GM12878 (cell line): ENCODE data around the gene ZNF566.

ENCODE experiments used
- ATF3 ChIP-seq: IDR thresholded peaks from 2 replicates; pipeline ENCODE4 v1.6.1; 2011; ENCODE audit warnings: low read depth, mild to moderate bottlenecking, low read length, moderate library complexity, borderline replicate concordance; ENCODE audit errors: extremely low read depth
- BHLHE40 ChIP-seq, 2 experiments: fragments of 450-650 bp in 1 of 2; IDR thresholded peaks; 2 replicates each; pipeline ENCODE4 v1.6.1; 2011 to 2017; ENCODE audit warnings: low read depth in 2 of 2, borderline replicate concordance in 1 of 2, improper control_type of control experiment in 1 of 2, low read length in 1 of 2, mild to moderate bottlenecking in 1 of 2
- CTCF ChIP-seq, 3 experiments: IDR thresholded peaks in 2 of 3; conservative IDR thresholded peaks in 1 of 3; 2 replicates each; pipeline ENCODE4 v1.5.1; 2011; ENCODE audit warnings: low read depth in 3 of 3, low read length in 3 of 3, mild to moderate bottlenecking in 3 of 3, control low read depth in 2 of 3, moderate library complexity in 2 of 3, inconsistent platforms in 1 of 3, mixed read lengths in 1 of 3; ENCODE audit not compliant: control insufficient read depth in 2 of 3, insufficient read depth in 1 of 3; ENCODE audit errors: extremely low read depth in 1 of 3
- EED ChIP-seq: sonication (generic); IDR thresholded peaks from 2 replicates; pipeline ENCODE4 v1.6.1; 2016; ENCODE audit warnings: antibody characterized with exemption, low read depth
- ELK1 ChIP-seq: IDR thresholded peaks from 2 replicates; pipeline ENCODE4 v1.6.1; 2012; ENCODE audit warnings: low read depth, low read length, improper control_type of control experiment
- EZH2 ChIP-seq: IDR thresholded peaks from 2 replicates; pipeline ENCODE4 v1.6.1; 2012; ENCODE audit warnings: low read depth, mild to moderate bottlenecking, control low read depth, inconsistent platforms, low read length, borderline replicate concordance; ENCODE audit not compliant: control insufficient read depth
- SIN3A ChIP-seq: IDR thresholded peaks from 2 replicates; pipeline ENCODE4 v1.6.1; 2012; ENCODE audit warnings: low read depth, low read length, improper control_type of control experiment
- SMC3 ChIP-seq: IDR thresholded peaks from 2 replicates; pipeline ENCODE4 v1.6.1; 2011; ENCODE audit warnings: low read length, improper control_type of control experiment, borderline replicate concordance
- SP1 ChIP-seq: IDR thresholded peaks from one replicate; pipeline ENCODE4 v1.6.1; 2011; ENCODE audit warnings: low read depth, low read length

GRCh38 chr19:36441339-36441738 is 48.0 kb downstream of the ZNF566 start:
- TF ChIP-seq SP1, result no peak
- no peak for TF ChIP-seq EZH2
- no peak for TF ChIP-seq CTCF (IDR thresholded peaks at IDR 0.05 in 2 of 3, conservative IDR thresholded peaks at IDR 0.05 in 1 of 3; ENCODE audit: control insufficient read depth in 2 of 3, extremely low read depth in 1 of 3, insufficient read depth in 1 of 3, low read depth in 3 of 3, low read length in 3 of 3)
- no peak for TF ChIP-seq ATF3
- TF ChIP-seq SIN3A, result no peak
- TF ChIP-seq ELK1, result no peak
- no peak for TF ChIP-seq BHLHE40 (IDR thresholded peaks at IDR 0.05; ENCODE audit: borderline replicate concordance in 1 of 2, low read depth in 2 of 2, low read length in 1 of 2)
- TF ChIP-seq EED, result no peak
- no peak for TF ChIP-seq SMC3
